Adrenal gland (tissue), 5 donors: ENCODE measurements around the gene PANK1.

Experiments used
- POLR2A ChIP-seq, 2 donors: fragments of 450-650 bp; IDR thresholded peaks; one replicate each; pipeline ENCODE4 v1.6.1; 2017; ENCODE audit warnings: antibody characterized with exemption in 2 of 2, mild to moderate bottlenecking in 2 of 2, moderate library complexity in 1 of 2
- TF ChIP-seq, protein P1 (sequence below), 6 experiments: fragments of 450-650 bp in 4 of 6; fragments of 200-600 bp in 2 of 6; sonication (generic) in 1 of 6; IDR thresholded peaks; 1 replicate in 5 of 6; 2 replicates in 1 of 6; pipeline versions ENCODE4 v1.5.1 to v1.8.0; 2016 to 2021; ENCODE audit warnings: antibody characterized with exemption in 6 of 6, mild to moderate bottlenecking in 2 of 6, moderate library complexity in 1 of 6
- donor health status: DM: no; HTN: no; CAD: no.

DNA sequence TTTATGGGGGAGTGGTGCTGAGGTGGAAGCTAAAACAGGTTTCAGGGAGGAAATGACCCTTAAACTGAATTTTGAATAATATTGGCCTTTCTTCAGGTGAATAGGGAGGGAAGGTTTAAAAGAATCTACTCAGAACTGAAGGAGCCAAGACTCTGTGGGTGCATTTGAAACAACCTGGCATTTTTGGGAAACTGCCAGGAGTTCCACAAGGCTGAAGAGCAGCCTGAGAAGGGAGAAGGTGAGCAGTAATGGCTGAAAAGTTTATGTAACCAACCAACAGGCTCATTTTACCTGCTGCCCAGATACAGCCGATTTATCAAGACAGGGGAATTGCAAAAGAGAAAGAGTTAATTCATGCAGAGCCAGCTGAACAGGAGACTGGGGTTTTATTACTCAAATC, 4.0 kb upstream of the PANK1 start:
- TF ChIP-seq, protein P1, sequence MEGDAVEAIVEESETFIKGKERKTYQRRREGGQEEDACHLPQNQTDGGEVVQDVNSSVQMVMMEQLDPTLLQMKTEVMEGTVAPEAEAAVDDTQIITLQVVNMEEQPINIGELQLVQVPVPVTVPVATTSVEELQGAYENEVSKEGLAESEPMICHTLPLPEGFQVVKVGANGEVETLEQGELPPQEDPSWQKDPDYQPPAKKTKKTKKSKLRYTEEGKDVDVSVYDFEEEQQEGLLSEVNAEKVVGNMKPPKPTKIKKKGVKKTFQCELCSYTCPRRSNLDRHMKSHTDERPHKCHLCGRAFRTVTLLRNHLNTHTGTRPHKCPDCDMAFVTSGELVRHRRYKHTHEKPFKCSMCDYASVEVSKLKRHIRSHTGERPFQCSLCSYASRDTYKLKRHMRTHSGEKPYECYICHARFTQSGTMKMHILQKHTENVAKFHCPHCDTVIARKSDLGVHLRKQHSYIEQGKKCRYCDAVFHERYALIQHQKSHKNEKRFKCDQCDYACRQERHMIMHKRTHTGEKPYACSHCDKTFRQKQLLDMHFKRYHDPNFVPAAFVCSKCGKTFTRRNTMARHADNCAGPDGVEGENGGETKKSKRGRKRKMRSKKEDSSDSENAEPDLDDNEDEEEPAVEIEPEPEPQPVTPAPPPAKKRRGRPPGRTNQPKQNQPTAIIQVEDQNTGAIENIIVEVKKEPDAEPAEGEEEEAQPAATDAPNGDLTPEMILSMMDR (IDR thresholded peaks at IDR 0.05): no peak
- no peak for TF ChIP-seq POLR2A (IDR thresholded peaks at IDR 0.05)
